ENCODE measurements around the gene LYPD5. TPM values are rescaled to one million over a fixed set of nuclear protein-coding genes. Genes with fewer than 3 reads are reported as not detected.

Gene LYPD5
- polyA plus RNA-seq, 3 donors = 0.19 to 0.39 (median 0.24) TPM

GRCh38 chr19:43782689-43783231 lies 19.5 kb downstream of the LYPD5 start:
- DNase-seq = no peak
- H3K36me3 ChIP-seq (replicated peaks in 1 of 2; ENCODE audit: control insufficient read depth in 1 of 2, insufficient read depth in 2 of 2, low read length in 2 of 2) = no peaks in the 10 kb centered on the region
- no peak overlapping the region for H3K4me3 ChIP-seq (replicated peaks in 1 of 3; ENCODE audit: low read depth in 2 of 3, low read length in 3 of 3)
- peaks cover 42% of the 10 kb centered on the region for H3K79me2 ChIP-seq (ENCODE audit: insufficient read depth, low read length)
- intact Hi-C loops (cut with micrococcal nuclease) = loop anchor here in 1 of 2 donors (10.0 kb wide), 1 partner anchor 118 kb away; no protein-coding TSS in a partner anchor
- no peak overlapping the region for H3K4me2 ChIP-seq (replicated peaks; ENCODE audit: extremely low read depth, low read length, poor library complexity, severe bottlenecking)
- H3K27me3 ChIP-seq (ENCODE audit: control insufficient read depth in 2 of 2, insufficient read depth in 2 of 2, low read length in 2 of 2) = no peaks in the 10 kb centered on the region
- no peaks in the 10 kb centered on the region for H3K9me3 ChIP-seq (replicated peaks in 1 of 2; ENCODE audit: control insufficient read depth in 1 of 2, insufficient read depth in 1 of 2, low read length in 2 of 2)
- H3K4me3 Mint-ChIP-seq = no peak overlapping the region
- H4K20me1 ChIP-seq (ENCODE audit: insufficient read depth, low read length) = no peaks in the 10 kb centered on the region
- no peak for TF ChIP-seq CTCF (IDR thresholded peaks at IDR 0.05)
- H3K4me1 Mint-ChIP-seq = peaks cover 68% of the 10 kb centered on the region
- H3K9ac ChIP-seq (ENCODE audit: insufficient read depth, low read length, poor library complexity, severe bottlenecking) = no peak overlapping the region
- peaks cover 51 to 68% of the 10 kb centered on the region in 2 donors for H3K4me1 ChIP-seq (ENCODE audit: control insufficient read depth in 1 of 2, insufficient read depth in 2 of 2, low read length in 2 of 2)
- no peak overlapping the region for H2AFZ ChIP-seq (ENCODE audit: insufficient read depth, low read depth, low read length, poor library complexity, severe bottlenecking)
- H3K27ac ChIP-seq (ENCODE audit: low read depth in 1 of 2, low read length in 2 of 2) = no peak overlapping the region
- WGBS (ENCODE audit: insufficient coverage) = 86% methylated on average over 21 of the region's 24 CpGs
- peaks cover 0 to 3% (median 2%) of the 10 kb centered on the region in 3 donors for H3K27me3 Mint-ChIP-seq (ENCODE audit: low read depth in 3 of 3)
- H3K27ac Mint-ChIP-seq = peak overlapping the region in 3 of 7 donors; percentile 5 to 42 (median 7)
- H3K9me3 Mint-ChIP-seq = peaks cover 0 to 3% (median 0%) of the 10 kb centered on the region in 7 donors
- H3K36me3 Mint-ChIP-seq = no peaks in the 10 kb centered on the region

GRCh38 chr19:43782311-43782660 lies 20.0 kb downstream of the LYPD5 start:
- intact Hi-C loops (cut with micrococcal nuclease) = loop anchor here in 1 of 2 donors (10.0 kb wide), 1 partner anchor 117 kb away; no protein-coding TSS in a partner anchor
- H3K9ac ChIP-seq (ENCODE audit: insufficient read depth, low read length, poor library complexity, severe bottlenecking) = no peak overlapping the region
- no peak overlapping the region for H3K27ac ChIP-seq (ENCODE audit: low read depth in 1 of 2, low read length in 2 of 2)

More at GRCh38 chr19:43782311-43782660, 20.0 kb downstream of the LYPD5 start:
- Mint-ChIP-seq H3K4me3 (no peak overlapping the region), H3K27ac (peak overlapping the region in 1 of 7 donors; percentile 52), H3K36me3 (no peaks in the 10 kb centered on the region), H3K27me3 (ENCODE audit: low read depth in 3 of 3) (peaks cover 0 to 3% (median 2%) of the 10 kb centered on the region in 3 donors), H3K4me1 (peaks cover 73% of the 10 kb centered on the region), H3K9me3 (peaks cover 0 to 3% (median 0%) of the 10 kb centered on the region in 7 donors)
- Histone ChIP-seq H3K4me1 (ENCODE audit: control insufficient read depth in 1 of 2, insufficient read depth in 2 of 2, low read length in 2 of 2) (peaks cover 56 to 73% of the 10 kb centered on the region in 2 donors), H2AFZ (ENCODE audit: insufficient read depth, low read depth, low read length, poor library complexity, severe bottlenecking) (no peak overlapping the region), H3K9me3 (replicated peaks in 1 of 2; ENCODE audit: control insufficient read depth in 1 of 2, insufficient read depth in 1 of 2, low read length in 2 of 2) (no peaks in the 10 kb centered on the region), H3K36me3 (replicated peaks in 1 of 2; ENCODE audit: control insufficient read depth in 1 of 2, insufficient read depth in 2 of 2, low read length in 2 of 2) (no peaks in the 10 kb centered on the region), H3K4me3 (replicated peaks in 1 of 3; ENCODE audit: low read depth in 2 of 3, low read length in 3 of 3) (no peak overlapping the region), H3K4me2 (replicated peaks; ENCODE audit: extremely low read depth, low read length, poor library complexity, severe bottlenecking) (no peak overlapping the region), H3K27me3 (ENCODE audit: control insufficient read depth in 2 of 2, insufficient read depth in 2 of 2, low read length in 2 of 2) (no peaks in the 10 kb centered on the region), H4K20me1 (ENCODE audit: insufficient read depth, low read length) (no peaks in the 10 kb centered on the region), H3K79me2 (ENCODE audit: insufficient read depth, low read length) (peaks cover 47% of the 10 kb centered on the region)
- TF ChIP-seq CTCF (IDR thresholded peaks at IDR 0.05) = no peak
- no peak for DNase-seq
- 66% methylated on average over 6 of the region's 8 CpGs for WGBS (ENCODE audit: insufficient coverage)

Measured in CD14-positive monocyte (primary cell).